SK-N-SH (cell line): ENCODE data around the gene PPP1R9B.

ENCODE experiments used
- CTCF ChIP-seq: fragments of 200-600 bp; sonication (generic); IDR thresholded peaks from 2 replicates; pipeline ENCODE4 v1.6.1; 2017; ENCODE audit warnings: antibody characterized with exemption, mild to moderate bottlenecking, moderate library complexity
- FOXJ3 ChIP-seq: sonication (generic); formaldehyde crosslinking; IDR thresholded peaks from 2 replicates; pipeline ENCODE4 v1.5.1; 2020; ENCODE audit warnings: mild to moderate bottlenecking, missing genetic modification reagents
- JUND ChIP-seq: IDR thresholded peaks from 2 replicates; pipeline ENCODE4 v1.4.0; 2012
- NRF1 ChIP-seq: IDR thresholded peaks from 2 replicates; pipeline ENCODE4 v1.6.1; 2012; ENCODE audit warnings: low read depth, mild to moderate bottlenecking, low read length
- POLR2AphosphoS5 ChIP-seq: IDR thresholded peaks from 2 replicates; pipeline ENCODE4 v1.6.1; 2012; ENCODE audit warnings: low read depth, low read length
- RFX5 ChIP-seq: IDR thresholded peaks from 2 replicates; pipeline ENCODE4 v1.6.1; 2012; ENCODE audit warnings: mild to moderate bottlenecking, improper control_type of control experiment, low read length
- RXRA ChIP-seq: IDR thresholded peaks from 2 replicates; pipeline ENCODE4 v1.4.0; 2012; ENCODE audit warnings: low read depth, mild to moderate bottlenecking, borderline replicate concordance
- SIN3A ChIP-seq: IDR thresholded peaks from 2 replicates; pipeline ENCODE4 v1.6.1; 2012; ENCODE audit warnings: low read depth, mild to moderate bottlenecking, low read length, moderate library complexity, borderline replicate concordance
- SMC3 ChIP-seq: IDR thresholded peaks from 2 replicates; pipeline ENCODE4 v1.6.1; 2012; ENCODE audit warnings: low read depth, low read length, improper control_type of control experiment
- TAF1 ChIP-seq: IDR thresholded peaks from 2 replicates; pipeline ENCODE4 v1.6.1; 2012; ENCODE audit warnings: low read depth, mild to moderate bottlenecking, low read length, moderate library complexity, borderline replicate concordance
- TF ChIP-seq, protein P1 (sequence below): IDR thresholded peaks from 2 replicates; pipeline ENCODE4 v1.4.0; 2012; ENCODE audit warnings: low read depth

DNA sequence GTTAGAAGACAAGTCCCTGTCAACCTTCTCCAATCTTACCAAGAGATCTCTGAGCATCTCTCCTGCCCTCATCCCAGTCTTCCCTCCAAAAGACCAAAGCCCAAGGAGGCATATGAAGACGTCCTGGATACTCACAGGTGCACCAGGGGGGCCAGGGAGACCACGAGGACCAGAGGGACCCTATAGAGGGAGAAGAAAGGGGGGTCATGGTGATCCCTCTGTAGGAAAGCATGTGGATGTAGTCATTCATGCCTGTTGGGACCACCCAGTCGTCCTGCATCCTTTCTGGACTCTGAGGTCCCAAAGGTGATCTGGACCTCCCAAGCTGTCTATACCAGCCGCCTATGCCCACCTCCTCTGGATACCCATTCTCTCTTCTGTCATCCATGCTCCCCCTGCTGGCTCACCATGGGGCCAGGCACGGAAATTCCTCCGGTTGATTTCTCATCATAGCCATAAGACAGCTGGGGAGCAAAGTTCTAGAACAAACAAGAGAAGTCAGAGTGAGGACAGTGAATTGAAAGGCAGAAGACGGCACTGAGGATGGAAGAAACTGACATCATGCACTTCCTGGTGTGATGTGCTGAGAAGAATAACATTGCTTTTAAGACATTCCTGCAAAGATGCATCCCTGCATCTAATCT is 47.7 kb upstream of the PPP1R9B start:
- no peak for TF ChIP-seq SIN3A
- 0 out of 2 replicates have a peak, but pooled peaks have one; percentile 19 for TF ChIP-seq POLR2AphosphoS5
- TF ChIP-seq RXRA = no peak
- no peak for TF ChIP-seq JUND
- TF ChIP-seq FOXJ3 (CRISPR knock-in tag) = no peak
- TF ChIP-seq CTCF = peak; percentile 79
- no peak for TF ChIP-seq TAF1
- TF ChIP-seq, protein P1, sequence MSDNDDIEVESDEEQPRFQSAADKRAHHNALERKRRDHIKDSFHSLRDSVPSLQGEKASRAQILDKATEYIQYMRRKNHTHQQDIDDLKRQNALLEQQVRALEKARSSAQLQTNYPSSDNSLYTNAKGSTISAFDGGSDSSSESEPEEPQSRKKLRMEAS = no peak
- TF ChIP-seq NRF1 = no peak
- TF ChIP-seq SMC3 = peak; percentile 93
- no peak for TF ChIP-seq RFX5
